Retina (tissue), 1 donor: ENCODE measurements around the gene TEX50.
"Not testable (repeated sequence)": the region's sequence is repeated elsewhere in the genome, so short reads cannot be mapped to it uniquely, and the experiment has no call there.

Experiments used
- DNase-seq: peaks from one replicate; pipeline ENCODE4 v3.0.0-alpha.2; 2016

Gene TEX50

GRCh38 chr1:173666646-173667045 lies 31.5 kb downstream of the TEX50 start:
- no peak for DNase-seq

GRCh38 chr1:173669491-173669941 lies 34.4 kb downstream of the TEX50 start, which contains the start of gene ANKRD45:
Gene ANKRD45, minus strand, starts transcription at chr1:173669851. Its CDS starts 10,433 bp downstream, at chr1:173659418.
- peak; percentile 87 for DNase-seq

- not testable (repeated sequence) for DNase-seq
Observed at GRCh38 chr1:173674496-173674895, 39.4 kb downstream of the TEX50 start.

- not testable (repeated sequence) for DNase-seq
Observed at GRCh38 chr1:173680152-173680551, 45.0 kb downstream of the TEX50 start.

- DNase-seq: no peak
Observed at GRCh38 chr1:173682184-173682583, 47.0 kb downstream of the TEX50 start.

GRCh38 chr1:173683838-173684237 lies 48.7 kb downstream of the TEX50 start:
- not testable (repeated sequence) for DNase-seq

GRCh38 chr1:173685121-173685520 lies 50.0 kb downstream of the TEX50 start:
- not testable (repeated sequence) for DNase-seq
